Stimulated activated CD4-positive, alpha-beta T cell treated with anti-CD3 and anti-CD28 coated beads, Interleukin-4, amount 100 ng/mL, for 4 hours (primary cell): ENCODE results near the gene DGKD.

Experiments
- DNase-seq, 2 experiments: peaks; one replicate each; pipeline ENCODE4 v3.0.0-alpha.2; 2020

DGKD gene

GRCh38 chr2:233519787-233520611, 165.7 kb downstream of the DGKD start:
- no peak for DNase-seq
